Activated naive CD4-positive, alpha-beta T cell (primary cell): ENCODE measurements around the gene RAPGEF4.
A peak's percentile ranks its signal among the peaks of the same experiment; 100 is the strongest.

Source experiments
- DNase-seq, 4 experiments: peaks; one replicate each; lab custom pipeline; 2025; lab: John Stamatoyannopoulos, UW

RAPGEF4 gene

GRCh38 chr2:172735582-172736423, at the start of gene RAPGEF4:
TSS of gene RAPGEF4 (plus strand) at chr2:172735845. CDS start at chr2:172735984, 139 bp downstream.
- DNase-seq = no peak

DNA sequence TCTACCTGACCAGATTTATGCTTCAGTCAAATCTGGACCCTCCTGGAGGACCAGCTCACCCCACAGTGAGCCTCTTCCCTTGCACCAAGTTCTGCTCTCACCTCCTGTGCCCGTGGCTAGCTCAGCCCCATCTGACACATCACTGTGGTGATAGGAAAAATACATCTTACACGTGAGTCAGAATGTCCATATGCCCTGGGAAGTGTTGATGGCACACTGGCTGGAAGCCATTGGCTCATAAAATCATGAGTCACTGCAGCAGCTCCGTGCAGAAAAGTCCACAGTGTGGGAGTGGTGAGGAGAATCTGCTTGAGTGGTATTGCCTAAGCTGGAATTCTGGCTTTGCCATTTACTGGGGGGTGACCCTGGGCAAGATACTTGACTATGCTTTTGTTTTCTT, 42.6 kb upstream of the RAPGEF4 start:
- no peak for DNase-seq

DNA sequence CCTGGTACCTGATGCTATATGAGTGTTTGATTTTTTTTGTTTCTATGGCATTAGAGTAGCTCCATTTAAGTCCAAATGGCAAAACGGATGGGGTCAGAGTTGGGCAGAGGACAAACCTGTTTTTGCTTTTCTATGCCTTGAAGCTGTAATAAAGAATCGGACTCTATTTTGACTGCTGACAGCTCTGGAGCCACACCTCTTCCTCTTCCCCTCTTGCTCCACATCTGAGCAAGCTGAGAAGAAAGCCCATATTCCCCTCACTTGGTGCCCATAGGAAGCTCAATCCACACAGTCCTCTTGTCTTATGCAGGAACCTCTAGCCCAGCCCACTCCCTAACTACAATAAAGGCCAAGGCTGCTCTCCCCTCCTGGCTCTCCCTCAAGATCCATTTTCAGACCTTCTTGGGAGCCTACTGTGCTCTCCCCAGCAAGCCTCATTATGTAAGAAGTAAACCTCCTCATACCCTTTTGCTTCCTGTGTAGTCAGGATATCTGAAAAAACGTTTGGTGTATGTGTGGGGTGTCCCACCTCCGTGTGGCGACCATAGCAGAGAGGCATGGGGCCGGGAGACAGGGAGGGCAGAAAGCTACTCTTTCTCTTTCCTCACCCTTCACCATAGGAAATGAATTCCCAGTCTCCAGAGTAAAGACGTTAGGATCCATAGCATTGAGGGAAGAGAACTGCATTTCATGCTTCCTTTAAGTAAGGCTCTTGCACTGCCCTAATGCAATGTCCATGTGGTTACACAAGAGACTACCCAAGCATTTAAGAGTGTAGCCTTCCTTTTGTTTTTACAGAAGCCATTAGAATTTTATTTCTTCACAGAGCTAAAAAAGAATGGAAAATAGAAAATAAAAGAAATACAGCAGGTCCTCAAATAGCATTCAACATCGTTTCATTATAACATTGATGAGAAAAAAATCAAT, 41.9 kb upstream of the RAPGEF4 start:
- DNase-seq = no peak

DNA sequence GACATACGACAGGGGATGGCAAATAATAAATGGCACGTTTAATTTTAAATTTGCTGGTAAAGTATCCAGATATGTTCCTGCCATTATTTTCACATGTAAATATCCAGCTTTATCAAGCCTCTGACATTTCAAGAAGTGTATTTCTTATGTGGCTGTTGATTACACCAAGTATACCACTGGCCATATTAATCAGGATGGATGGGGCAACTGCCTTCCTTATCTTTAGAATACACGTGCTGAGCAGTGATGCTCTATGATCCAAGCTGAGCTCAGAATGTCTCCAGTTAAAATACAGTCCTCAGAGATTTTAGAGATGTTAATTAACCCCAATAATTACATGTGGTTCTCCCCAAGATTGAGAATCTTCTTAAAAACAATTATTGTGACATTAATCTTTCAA, 38.3 kb upstream of the RAPGEF4 start:
- no peak for DNase-seq

GRCh38 chr2:172698041-172698863, 37.4 kb upstream of the RAPGEF4 start:
- DNase-seq = no peak

- DNase-seq = no peak
These were observed 34.4 kb upstream of the RAPGEF4 start for GRCh38 chr2:172701250-172701649.

- no peak for DNase-seq
These were observed 33.2 kb upstream of the RAPGEF4 start for GRCh38 chr2:172702451-172702850.

DNA sequence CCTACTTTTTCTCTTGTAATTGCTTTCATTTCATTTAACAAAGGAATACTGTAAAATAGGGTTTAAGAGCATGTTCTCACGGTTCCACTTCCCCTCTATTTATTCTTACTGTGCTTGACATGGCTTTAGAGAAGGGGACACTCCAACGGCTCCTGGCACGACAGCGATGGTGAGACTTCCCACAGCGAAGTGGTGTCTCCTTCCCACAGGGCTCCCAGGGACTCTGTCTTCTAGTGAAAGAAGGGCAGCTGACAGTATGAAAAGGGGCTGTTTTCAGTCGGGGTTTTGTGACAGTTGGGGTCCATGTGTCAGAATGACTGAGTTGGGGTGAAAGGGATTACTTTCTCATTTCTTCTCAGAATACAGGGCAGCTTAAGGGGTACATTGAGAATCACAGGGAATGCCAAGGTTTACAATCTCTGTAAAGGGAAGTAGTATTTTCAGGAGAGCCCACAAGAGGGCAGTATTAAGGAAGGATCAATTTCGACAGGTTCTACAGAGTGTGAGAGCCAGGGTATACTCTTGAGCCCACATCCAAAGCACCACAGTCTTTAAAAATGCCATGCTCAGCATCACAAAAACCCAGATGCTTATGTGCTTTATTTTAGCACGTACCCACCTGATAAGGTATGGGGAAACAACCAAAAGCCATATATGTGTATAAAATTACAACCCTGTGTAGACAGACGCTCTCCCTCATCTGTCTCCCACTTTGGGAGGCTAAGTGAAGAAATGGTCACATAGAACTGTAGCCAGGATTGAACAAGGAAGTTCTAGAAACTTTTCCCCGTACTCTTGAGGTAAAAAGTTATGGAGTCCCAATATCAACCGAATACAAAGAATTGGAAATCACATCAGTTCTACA, 31.3 kb upstream of the RAPGEF4 start:
- no peak for DNase-seq

GRCh38 chr2:172705352-172705751, 30.3 kb upstream of the RAPGEF4 start:
- DNase-seq = no peak

DNA sequence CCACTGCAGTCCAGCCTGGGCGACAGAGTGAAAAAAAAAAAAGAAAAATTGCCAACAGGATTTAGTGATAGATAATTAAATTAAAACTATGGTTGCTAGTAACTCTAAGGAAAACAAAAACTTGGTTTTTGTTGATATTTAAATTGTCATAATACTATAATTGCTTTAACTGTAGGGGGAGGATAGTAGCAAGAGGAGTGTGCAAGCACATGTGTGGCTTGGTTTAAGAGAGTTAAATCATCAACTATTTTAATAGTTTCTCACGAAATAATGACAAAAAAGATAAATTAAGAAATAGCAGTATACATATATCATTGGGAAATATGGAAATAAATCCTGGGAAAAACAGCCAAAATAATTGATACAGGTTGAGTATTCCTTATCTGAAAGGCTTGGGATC, 27.4 kb upstream of the RAPGEF4 start:
- DNase-seq = no peak

DNA sequence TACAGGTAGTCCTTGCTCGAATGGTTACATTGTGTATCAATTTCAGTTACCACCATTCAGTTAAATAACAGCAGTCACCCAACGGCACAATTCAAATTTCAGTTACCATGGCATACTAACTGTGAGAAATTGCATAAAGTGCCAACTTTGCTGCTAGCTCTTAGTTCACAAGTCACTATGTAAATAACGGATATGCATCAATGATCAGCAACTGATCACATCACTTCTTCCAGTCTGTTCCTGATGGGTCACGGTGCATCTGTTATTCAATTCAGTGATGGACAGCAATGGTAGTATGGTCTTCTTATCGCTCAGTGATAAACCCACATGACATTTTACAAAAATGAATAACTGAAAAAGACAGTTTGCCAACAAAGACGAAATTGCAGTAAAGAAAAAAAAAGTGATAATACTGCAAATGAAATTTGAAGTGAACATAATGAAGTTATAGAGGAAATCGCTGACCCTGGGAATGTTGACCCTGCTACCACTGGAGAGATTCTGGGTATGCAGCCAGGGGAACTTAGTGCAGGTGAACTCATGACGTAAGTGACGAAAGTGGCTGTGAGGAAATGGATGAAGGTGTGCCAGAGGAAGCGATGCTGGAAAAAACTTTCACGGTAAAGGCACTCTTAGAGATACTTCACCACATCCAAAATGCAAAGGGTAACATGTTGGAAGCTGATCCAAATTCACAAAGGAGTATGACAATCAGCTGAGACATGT, 25.9 kb upstream of the RAPGEF4 start:
- DNase-seq = no peak

DNA sequence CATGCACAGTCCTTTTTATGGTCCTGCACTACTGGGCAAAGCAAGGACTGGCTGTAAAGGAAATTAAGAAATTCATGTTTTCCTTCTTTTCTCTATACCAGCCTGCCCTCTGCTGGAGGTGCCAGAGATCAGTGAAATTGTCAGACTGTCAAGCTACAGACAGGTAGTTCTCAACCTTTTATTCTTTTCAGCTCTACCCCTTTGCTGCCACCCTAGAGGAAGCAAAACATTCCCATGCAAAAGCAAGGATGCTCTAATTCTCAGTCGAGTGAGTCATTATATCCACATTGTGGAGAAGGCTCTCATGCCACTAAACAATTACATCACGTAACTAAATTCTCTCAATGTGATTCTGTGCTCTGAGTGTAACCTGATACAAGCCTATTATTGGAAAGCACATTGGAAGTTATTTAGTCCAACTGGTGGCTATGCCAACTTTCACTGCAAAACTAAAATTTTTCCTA, 25.0 kb upstream of the RAPGEF4 start:
- peak in 1 of 4 experiments; percentile 13 for DNase-seq

GRCh38 chr2:172711110-172711509, 24.5 kb upstream of the RAPGEF4 start:
- DNase-seq = no peak

GRCh38 chr2:172712251-172712650, 23.4 kb upstream of the RAPGEF4 start:
- no peak for DNase-seq

GRCh38 chr2:172713365-172713875, 22.2 kb upstream of the RAPGEF4 start:
- DNase-seq = no peak

DNA sequence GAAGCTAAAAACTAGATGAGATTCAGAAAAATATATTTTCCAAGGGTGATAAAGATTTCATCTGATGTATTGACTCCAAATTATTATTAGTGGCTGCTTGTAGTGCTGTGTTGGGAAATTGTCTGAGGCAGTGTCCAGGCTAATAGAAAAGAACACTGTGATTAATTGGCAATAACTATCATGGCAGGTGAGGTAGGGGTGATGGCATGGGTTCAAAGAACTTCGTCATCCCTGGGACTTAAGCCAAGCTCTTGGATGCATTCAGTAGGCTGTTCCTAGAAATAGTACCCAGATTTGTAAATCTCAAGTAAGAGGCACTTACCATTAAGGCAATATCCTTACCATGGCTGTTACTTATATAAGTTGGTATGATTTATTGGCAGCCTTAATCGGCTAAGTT, 13.2 kb upstream of the RAPGEF4 start:
- no peak for DNase-seq

- no peak for DNase-seq
These were observed 12.4 kb upstream of the RAPGEF4 start for GRCh38 chr2:172723286-172723685.

GRCh38 chr2:172724724-172725123, 10.9 kb upstream of the RAPGEF4 start:
- no peak for DNase-seq

- DNase-seq = no peak
These were observed 10.4 kb upstream of the RAPGEF4 start for GRCh38 chr2:172725284-172725683.

DNA sequence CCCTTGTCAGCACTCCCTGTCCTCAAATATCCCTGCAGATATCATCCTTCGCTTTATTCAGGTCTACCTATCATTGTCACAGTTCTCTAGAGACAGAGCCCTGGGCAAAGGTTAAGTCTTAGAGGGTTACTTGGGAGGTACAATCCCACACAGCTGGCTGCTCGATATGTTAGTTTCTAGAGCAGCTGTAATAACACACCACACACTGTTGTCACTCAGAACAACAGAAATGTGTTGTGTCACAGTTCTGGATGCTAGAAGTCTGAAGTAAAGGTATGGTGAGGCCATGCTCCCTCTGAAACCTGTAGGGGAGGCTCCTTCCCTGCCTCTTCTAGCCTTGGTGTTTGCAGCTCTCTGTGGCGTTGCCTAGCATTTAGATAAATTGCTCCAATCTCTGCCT, 9.9 kb upstream of the RAPGEF4 start:
- DNase-seq = no peak
